HG03060 (cell line): ENCODE results near the gene EMP2.
"Not testable (repeated sequence)": the region's sequence is repeated elsewhere in the genome, so short reads cannot be mapped to it uniquely, and the experiment has no call there.

Experiments used
- ATAC-seq: cut with Tn5 transposase; IDR thresholded peaks from one replicate; pipeline ENCODE4 v1.9.1; 2021; ENCODE audit warnings: low read depth, moderate number of reproducible peaks; ENCODE audit not compliant: unreplicated experiment

The EMP2 gene

GRCh38 chr16:10579575-10579964, 828 bp downstream of the EMP2 start:
- no peak for ATAC-seq

DNA sequence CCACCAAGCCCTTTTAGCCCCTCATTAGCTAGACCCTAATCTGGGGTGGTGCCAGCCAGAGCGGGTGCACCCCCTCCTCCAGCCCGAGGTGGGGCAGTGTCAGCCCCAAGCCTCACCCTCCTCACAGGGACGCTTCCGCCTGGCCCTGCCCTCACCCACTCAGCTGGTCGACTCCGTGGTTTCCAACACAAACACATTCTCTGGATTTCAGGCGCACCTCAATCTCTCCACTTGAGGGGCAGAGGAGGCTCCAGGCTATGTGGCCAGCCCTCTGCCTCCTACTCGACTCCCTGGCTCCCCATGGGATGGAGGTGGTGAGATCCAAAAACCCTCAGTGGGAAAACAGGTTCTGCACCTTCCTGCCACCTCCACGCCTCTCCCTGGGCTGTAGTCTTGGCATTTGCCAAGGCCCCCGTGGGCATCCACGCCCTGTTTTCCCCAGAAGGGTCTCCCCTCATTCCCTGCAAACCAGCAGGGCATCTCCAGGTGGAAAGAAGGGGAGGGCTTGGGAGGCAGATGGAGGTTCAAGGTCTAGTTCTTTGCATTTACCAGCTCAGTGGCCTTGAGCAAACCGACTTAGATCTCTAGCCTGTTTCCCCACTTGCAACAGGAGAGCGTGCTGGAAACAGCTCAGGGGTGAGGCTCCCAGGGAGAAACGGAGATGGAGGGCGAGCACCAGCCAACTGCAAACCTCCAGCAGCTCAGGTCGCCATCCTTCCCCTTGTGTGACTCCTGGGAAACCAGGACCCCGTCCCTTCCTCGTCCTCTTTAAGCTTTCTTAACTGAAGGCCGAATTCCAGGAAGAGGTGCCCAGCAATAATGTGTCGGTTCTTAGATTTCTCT, 1.7 kb downstream of the EMP2 start:
- no peak for ATAC-seq

GRCh38 chr16:10577305-10578202, 2.8 kb downstream of the EMP2 start:
- ATAC-seq: no peak

GRCh38 chr16:10576390-10577304, 3.8 kb downstream of the EMP2 start:
- ATAC-seq: no peak

GRCh38 chr16:10575506-10576130, 4.8 kb downstream of the EMP2 start:
- no peak for ATAC-seq

GRCh38 chr16:10572611-10573010, 7.8 kb downstream of the EMP2 start:
- no peak for ATAC-seq

DNA sequence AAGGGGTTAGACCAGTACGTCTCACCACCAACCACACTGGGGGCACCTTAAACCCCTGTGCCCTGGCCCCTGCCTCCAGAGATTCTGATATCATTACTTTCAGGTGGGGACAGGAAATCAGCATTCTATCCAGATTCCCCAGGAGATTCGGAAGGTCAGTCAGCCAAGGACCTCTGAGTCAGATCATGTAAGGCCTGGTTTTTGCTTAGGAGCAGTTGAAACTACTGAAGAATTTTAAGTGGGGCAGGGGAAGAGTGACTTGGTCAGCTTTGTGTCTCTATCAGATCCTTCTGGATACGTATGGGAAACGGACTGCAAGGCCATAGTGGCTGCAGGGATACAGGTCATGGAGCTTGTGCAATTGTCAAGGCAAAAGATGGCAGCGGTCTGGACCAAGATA, 9.0 kb downstream of the EMP2 start:
- ATAC-seq: no peak

- no peak for ATAC-seq
These were observed 10.8 kb downstream of the EMP2 start for GRCh38 chr16:10569621-10570020.

- no peak for ATAC-seq
These were observed 13.8 kb downstream of the EMP2 start for GRCh38 chr16:10566613-10567012.

DNA sequence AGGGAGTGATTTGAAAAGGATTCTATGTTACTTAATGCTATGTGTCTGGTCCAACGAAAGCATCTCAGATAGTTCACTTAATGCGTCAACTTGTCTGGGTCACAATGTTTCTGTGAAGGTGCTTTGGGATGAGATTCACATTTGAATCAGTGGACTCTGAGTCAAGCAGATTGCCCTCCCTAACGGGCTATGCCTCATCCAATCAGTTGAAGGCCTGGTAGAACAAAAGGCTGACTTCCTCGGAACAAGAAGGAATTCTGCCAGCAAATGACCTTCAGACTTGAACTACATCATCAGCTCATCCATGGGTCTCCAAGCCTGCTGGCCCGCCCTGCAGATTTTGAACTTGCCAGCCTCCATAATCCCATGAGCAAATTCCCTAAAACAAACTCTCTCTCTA, 15.2 kb downstream of the EMP2 start:
- ATAC-seq: no peak

DNA sequence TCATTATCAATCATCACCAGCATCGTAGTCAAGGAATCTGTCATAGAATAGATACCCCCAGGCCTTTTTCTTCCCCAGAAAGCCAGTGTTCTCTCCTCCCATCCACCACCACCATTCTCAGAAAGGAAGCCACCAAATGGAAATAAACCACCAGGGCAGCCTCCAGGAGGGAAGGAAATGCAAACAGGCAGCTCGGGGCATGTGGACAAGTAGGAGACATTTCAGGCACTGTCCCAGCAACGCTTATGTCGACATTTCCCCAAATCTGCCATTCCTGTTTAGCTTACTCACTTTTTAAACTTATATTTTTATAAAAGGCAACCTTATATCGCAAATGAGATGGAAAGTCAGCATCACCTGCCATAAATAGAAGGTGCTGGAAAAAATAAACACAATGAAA, 15.8 kb downstream of the EMP2 start:
- ATAC-seq: no peak

GRCh38 chr16:10562361-10562899, 18.0 kb downstream of the EMP2 start:
- no peak for ATAC-seq

DNA sequence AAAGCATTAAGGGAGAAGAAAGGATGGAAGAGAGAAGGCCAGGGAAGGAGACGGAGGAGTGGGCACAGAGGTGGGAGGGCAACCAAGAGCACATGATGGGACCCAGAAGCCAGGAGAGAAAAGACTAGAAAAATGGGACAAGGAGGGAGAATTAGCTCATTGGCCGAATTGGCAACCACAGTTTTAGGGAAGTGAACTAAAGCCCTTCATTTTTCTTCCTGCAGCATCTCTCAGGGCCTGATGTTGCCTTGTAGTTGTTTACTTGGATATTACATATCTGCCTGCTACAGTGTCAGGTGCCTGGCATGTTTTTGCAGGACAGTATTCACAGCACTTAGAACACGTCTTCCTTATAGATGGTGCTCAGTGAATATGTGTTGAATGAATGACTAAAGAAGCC, 19.0 kb downstream of the EMP2 start:
- no peak for ATAC-seq

DNA sequence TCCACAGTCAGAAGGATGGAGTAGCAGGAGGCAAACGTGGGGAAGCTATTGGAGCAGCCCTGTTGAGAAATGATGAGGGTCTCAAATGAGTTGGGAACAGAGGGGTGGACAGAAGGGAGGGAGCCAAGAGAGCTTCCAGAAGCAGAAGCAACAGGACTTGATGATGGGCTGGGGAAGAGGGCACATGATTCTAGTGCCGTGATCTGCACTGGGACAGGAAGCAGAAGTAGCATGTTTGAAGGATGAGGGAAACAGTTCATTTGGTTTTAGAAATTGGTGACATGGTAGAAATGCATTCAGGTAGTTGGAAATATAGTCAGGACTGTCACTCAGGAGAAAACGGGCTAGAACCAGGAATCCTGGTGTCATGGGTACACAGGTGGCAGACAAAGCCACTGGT, 19.4 kb downstream of the EMP2 start:
- no peak for ATAC-seq

- not testable (repeated sequence) for ATAC-seq
These were observed 20.6 kb downstream of the EMP2 start for GRCh38 chr16:10559792-10560191.

DNA sequence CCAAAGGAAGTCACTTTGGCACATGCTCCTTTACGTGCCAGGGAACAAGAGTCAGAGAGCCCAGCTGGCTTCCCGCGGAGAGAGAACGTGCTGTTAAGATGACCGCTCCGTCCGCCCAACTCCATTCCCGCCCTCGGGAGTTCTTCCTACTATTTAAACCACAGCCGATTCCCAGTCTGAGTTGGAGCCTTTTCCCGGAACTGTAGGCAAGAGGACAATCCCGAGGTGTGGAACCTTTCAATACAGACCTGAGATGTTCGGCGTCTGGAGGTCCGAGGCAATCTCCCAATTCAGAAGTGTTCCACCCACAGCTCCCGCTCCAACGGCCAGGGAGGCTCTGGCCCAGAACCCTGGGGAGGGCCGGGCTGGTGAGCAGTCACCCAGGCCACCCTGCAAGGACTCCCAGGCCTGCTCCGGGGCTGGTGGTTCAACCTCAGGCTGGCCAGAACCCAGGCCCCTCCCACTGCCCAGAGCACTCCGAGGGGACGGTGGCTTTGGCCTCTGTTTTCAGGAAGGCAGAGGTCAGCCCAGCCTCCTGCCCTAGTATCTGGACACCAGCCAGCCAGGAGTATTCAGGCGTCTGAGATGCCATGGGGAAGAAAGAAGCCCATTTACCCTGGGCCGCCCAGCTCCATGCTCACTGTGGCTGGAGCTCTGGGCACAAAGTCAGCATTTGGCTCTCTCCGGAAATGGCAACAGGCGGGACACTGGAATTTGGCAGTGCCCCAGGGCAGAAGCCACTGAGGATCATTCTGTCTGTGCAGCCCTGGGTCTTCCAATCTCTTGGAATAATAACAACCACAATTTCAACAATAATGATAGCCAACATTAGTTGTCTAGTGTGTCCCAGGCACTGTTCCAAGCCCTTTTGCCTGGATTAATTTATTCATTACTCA, 21.4 kb downstream of the EMP2 start:
- ATAC-seq: no peak

GRCh38 chr16:10558305-10558704, 22.1 kb downstream of the EMP2 start:
- ATAC-seq: no peak

- ATAC-seq: no peak
These were observed 22.6 kb downstream of the EMP2 start for GRCh38 chr16:10557750-10558149.

- ATAC-seq: no peak
These were observed 24.2 kb downstream of the EMP2 start for GRCh38 chr16:10556236-10556635.
